ENCODE results near the gene WDR72.

Gene WDR72

GRCh38 chr15:53534105-53534839 is 225.2 kb downstream of the WDR72 start:
- no peak for DNase-seq (ENCODE audit: low spot score)

DNA sequence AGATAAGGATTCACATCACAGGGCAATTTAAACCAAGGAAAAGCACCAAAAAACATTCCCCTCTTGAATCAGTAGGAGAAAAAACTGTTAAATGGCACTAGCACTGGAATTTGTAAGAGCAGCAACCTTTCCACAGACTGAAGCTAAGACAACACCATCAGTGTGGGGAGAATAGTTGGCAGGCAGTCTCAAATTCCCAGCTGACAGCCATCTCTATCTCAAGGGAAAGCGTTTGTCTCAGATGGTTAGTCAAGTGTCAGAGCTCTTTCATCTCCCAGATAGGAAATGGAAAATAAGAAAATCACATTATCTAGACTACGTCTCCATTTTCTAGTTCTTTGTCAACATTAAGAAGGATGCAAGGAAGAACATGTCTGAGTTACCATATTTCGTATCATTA is 228.7 kb downstream of the WDR72 start:
- no peak for DNase-seq (ENCODE audit: low spot score)

GRCh38 chr15:53527996-53528395 is 231.5 kb downstream of the WDR72 start:
- no peak for DNase-seq (ENCODE audit: low spot score)

DNA sequence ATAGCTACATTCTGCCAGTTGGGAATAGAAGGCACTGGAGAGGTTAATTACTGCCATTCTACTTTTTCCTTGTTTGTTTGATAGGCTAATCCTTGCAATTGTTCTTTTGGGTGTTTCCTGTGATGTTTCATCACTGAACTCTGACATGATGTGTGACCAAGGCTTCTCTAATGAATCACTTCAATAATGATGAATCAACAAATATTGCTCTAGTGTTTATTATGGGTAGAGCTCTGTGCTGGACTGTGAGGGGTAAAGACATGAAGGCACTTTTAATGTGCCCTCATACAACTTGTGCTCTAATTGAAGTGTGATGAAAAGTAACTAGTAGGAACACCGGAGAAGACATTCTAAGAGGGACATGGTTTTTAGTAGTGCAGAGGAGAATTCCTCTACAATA is 233.6 kb downstream of the WDR72 start:
- DNase-seq (ENCODE audit: low spot score): no peak

GRCh38 chr15:53522991-53523390 is 236.5 kb downstream of the WDR72 start:
- no peak for DNase-seq (ENCODE audit: low spot score)

- DNase-seq (ENCODE audit: low spot score): no peak
Observed at GRCh38 chr15:53520996-53521395, 238.5 kb downstream of the WDR72 start.

- no peak for DNase-seq (ENCODE audit: low spot score)
Observed at GRCh38 chr15:53513431-53513830, 246.0 kb downstream of the WDR72 start.

DNA sequence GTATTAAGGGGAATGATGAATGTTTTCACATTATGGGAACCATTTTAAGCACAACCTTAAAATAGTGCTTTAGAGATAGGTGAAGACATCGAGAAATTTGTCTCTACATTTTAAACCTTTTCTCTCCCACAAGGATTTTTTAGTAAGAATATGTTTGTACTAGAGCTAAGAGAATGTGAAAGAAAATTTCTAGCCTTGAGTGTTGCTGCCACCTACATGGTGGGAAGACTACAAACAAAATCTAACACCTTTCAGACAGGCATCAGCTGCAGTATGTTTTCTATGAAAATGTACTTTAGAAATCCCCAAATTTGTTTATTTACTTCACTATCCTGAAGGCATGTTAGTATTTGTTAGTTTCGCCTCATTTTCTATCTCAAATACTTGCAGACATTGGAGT is 247.4 kb downstream of the WDR72 start:
- DNase-seq (ENCODE audit: low spot score): no peak

GRCh38 chr15:53511175-53511574 is 248.3 kb downstream of the WDR72 start:
- no peak for DNase-seq (ENCODE audit: low spot score)

DNA sequence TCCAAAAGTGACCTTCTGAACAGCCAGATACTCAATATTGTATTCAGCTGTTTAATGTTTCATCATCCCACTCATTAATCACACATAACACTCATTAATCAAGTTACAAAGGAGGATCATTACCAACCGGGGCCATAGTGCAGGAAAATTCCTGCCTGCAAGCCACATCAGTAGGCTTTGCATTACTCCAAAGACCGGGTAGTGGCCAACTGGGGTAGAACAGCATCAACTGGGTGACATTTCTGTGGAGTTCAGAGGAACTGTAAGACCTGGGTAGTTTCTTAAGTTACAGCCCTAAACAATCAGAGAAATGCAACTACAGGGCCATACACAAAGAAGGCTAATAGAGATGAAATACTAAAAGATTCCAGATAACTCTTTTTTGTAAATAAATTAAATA is 253.1 kb downstream of the WDR72 start:
- no peak for DNase-seq (ENCODE audit: low spot score)

GRCh38 chr15:53498996-53499395 is 260.5 kb downstream of the WDR72 start:
- DNase-seq (ENCODE audit: low spot score): no peak

DNA sequence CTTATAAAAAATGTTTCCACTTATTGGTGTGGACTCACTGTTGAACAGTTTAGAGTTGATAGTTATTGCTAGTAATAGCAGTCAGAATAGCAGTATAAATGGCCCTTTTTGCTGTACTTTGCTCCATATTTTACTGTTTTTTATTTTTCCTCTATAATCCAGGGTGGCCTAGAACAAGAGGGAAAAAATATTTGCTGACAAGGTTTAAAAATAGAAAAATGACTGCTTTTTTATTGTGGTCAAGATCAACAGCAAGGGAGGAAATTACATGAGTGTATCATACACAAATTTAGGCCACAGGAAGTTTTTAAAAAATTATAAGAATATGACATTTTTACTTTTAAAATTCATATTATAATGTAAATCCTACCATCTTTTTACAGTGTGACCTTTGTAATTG is 269.1 kb downstream of the WDR72 start:
- no peak for DNase-seq (ENCODE audit: low spot score)

DNA sequence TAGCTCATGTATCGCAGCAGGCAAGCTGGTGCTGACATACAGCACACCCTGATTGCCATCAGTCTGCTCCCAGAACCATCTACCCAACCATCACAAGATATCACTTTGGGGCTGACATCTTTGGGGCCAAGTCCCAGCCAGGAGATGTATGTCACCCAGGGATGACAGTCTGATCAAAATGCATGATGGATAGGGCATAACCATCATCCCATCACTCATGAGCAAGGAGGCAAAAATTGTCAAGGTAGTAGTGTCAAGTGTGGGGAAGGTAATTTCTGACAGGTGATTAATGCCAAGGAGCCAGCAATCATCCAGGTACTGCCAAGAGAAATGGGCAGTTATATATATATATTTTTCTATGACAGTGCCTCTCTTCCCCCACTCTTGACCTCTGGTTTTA is 277.4 kb downstream of the WDR72 start:
- DNase-seq (ENCODE audit: low spot score): no peak

- no peak for DNase-seq (ENCODE audit: low spot score)
Observed at GRCh38 chr15:53477981-53478766, 281.3 kb downstream of the WDR72 start.

DNA sequence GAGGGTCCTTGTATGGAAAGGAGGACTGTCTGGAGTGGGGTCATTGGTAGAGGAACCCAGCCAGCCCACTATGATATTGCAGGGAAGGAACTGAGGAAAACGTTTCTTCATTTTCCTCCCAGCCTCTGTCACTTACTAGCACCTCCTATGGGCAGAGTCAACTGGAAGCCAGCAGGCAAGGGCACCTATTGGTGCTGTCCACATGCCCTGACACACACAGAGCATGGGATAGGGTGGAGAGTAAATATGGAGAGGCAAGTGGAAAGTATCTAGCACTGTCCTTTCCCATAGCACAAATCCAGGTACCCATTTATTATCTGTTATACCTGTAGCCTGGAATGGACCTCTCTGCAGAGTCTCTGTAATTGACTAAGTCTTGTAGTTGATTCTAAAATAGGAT is 285.6 kb downstream of the WDR72 start:
- no peak for DNase-seq (ENCODE audit: low spot score)

DNA sequence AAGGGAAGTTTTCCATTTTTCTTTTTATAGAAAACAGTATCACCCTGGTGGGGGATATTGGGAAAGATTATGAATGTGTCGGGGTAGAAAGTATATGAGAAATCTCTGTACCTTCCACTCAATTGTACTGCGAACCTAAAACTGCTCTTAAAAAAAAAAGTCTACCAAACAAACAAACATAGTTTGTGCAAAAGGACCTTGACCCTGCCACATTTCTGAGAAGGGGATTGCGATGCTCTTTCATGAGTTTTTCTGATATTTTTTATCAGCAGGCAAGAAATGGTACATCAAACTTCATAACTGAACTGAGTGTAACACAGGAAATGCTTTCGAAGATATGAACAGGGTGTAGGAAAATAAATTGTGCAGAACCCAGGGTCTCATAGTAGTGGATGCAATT is 286.0 kb downstream of the WDR72 start:
- no peak for DNase-seq (ENCODE audit: low spot score)

DNA sequence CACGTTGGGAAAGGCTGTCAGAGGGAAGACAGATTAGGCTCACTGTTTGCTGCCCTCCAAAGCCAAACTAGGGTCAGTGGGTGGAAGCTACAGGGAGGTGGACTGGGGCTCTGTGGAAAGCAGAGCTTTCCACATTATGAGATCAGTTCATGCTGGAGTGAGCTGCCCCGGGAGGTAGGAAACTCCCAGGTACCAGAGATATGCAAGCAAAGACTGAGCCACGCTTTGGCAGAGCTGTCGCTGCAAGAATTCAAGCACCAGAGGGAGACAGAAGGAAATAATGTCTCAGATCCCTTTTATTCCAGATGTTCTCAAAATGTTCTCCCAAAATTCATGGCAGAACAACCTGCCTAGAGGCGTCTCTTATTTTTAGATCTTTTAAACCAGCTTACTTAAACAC is 286.6 kb downstream of the WDR72 start:
- no peak for DNase-seq (ENCODE audit: low spot score)

- no peak for DNase-seq (ENCODE audit: low spot score)
Observed at GRCh38 chr15:53472210-53472609, 287.3 kb downstream of the WDR72 start.

DNA sequence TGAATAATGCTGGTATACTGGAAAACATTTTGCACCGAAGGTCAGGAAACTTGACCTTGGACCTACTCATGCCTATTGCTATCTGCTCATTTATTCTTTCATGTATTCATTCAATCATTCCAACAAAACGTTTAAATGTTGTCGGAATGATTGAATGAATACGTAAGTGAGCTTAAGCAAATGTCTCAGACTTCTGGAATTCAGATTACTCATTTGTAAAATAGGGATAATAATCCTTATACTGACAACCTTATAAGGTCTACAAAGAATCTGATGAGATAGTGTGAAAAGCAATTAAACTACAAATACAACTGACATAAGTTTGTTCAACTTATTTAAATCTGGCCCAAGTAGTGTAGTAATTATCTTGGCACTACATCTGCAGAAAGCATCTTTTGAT is 288.7 kb downstream of the WDR72 start:
- DNase-seq (ENCODE audit: low spot score): no peak

GRCh38 chr15:53469422-53469821 is 290.0 kb downstream of the WDR72 start:
- DNase-seq (ENCODE audit: low spot score): no peak

Data from hematopoietic multipotent progenitor cell treated with erythropoietin and hydrocortisone succinate and interleukin-3 and kit ligand, for 17 days (in vitro differentiated cells).